Measurements from ENCODE around the gene SETD1B.

SETD1B gene

DNA sequence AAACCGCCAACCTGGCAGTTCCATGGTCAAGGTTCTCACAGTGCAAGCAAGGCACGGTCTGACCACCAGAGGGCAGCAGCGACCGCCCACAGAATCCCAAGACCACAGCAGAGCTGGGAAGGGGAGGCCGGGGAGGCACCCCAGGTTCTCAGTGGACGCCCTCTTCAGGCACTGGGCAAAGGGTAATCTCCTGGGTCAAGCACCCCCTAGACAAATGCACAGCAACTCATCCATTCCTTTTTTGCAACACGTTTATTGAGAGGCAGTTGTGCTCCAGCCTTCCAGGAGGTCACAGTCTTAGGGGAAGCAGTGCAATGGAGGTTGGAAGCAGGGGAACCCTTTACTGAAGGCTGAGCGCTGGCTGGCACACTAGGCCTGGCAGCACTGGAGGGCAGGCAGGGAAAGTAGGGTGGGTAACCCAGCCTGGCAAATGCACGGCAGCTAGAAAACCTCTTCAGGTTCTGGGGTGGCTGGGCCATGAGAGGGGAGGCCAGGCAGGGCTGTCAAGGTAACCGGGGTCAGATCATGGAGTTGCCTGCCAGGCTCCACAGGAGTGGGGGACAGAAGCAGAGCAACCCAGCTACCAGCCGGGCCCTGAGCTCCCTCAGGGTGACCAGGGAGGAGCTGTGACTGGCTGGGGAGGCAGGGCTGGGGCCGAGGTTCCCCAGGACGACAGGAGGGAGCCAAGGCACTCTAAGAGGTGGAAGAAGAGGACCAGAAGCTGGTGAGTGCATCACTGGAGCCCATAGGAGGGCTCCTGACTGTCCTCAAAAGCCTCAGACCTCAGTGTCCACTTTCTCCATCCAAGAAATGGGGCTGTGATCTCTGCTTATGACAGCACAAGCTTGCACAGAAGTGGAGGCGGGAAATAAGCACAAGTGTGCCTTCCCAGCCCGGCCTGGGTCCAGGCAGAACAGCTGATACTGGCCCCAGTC, 8.5 kb upstream of the SETD1B start:
- peak; percentile 80 for DNase-seq (ENCODE audit: low read depth)

DNA sequence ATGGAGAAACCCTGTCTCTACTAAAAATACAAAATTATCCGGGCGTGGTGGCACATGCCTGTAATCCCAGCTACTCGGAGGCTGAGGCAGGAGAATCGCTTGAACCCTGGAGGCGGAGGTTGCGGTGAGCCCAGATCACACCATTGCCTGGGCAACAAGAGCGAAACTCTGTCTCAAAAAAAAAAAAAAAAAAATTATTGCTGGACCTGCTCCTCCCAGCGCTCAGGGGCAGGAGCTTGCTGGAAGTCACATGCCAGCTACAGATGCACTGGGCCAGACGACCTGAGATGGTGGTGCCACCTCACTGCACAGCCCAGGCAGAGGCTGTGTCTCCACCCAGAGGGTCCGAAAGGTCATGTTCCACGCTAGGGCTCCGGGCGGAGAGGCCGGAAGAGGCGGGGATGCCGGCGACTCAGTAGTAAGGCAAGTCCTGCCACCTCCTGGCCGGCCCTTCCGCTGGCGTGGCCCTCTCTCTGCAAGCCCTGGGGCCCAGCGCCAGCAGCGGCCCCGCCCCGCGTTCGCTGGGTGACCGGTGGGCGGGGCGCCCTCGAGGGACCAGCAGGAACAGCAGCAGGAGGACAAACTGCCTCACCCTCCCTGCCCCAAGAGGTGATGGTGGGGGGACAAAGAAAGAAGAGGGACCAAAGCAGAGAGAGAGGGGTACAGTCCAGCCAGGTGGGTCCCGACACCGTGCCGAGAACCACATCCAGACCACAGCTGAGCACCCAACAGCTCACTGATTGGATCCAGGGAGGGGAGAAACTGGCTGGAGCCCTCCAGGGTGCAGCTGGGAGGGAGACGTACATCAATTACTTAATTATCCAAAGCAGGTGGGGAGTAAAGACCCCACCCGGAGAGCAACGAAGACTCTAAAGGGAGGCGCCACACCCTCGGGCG, 6.7 kb upstream of the SETD1B start:
- DNase-seq (ENCODE audit: low read depth), result peak; percentile 94

DNA sequence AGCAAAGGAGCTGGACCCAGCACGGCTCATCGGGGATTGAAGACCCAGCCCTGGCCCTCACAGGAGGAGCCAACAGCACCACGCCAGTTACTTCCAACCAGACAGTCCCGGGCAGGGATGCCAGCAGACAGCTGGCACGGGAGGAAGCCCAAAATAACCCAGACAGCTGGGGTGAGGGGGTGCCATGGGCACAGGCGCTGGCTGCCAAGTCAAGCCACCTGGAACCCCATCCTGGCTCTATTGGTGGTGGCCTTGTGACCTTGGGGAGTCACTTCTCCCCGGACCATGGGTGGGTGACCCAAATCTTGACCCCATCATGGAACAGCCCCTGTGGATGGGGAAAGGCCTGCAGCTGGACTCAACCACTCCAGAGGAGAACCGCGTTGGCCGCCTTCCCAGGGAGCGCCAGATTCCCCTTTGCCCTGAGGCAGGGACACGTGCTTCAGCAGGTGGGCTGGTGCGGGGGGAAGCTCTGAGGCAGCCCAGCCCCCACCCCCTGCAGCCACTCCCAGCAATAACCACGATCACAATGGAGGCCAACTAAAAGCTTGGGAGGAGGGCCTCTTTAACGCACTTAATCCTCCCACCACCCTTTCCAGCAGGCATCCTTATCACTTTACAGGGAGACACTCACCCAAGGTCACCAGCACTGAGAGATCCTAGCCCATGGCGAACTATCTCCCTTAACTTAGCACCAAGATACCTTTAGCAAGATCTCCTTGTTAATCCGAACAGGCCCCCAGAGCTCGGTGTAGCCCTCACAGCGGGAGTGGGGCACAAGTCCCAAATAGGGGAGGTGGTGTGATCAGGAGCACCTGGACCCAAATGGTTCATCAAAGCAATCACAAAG, 5.6 kb upstream of the SETD1B start:
- no peak for DNase-seq (ENCODE audit: low read depth)

DNA sequence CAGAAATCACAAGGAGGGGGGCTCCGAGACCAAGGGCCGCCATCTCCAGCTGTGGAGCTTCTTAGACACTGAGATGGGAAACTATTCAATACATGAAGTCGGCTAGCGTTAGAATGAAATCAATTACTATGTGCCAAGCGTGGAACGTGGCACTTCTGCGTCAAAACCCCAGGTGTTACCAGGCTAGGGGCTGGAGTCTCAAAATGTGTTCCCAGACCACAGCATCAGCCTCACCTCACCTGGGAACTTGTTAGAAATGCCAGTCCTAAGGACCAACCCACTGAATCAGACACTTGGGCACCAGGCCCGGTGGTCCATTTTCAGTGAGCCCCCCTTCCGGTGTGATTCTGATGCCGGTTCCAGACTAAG, 5.0 kb upstream of the SETD1B start:
- no peak for DNase-seq (ENCODE audit: low read depth)

DNA sequence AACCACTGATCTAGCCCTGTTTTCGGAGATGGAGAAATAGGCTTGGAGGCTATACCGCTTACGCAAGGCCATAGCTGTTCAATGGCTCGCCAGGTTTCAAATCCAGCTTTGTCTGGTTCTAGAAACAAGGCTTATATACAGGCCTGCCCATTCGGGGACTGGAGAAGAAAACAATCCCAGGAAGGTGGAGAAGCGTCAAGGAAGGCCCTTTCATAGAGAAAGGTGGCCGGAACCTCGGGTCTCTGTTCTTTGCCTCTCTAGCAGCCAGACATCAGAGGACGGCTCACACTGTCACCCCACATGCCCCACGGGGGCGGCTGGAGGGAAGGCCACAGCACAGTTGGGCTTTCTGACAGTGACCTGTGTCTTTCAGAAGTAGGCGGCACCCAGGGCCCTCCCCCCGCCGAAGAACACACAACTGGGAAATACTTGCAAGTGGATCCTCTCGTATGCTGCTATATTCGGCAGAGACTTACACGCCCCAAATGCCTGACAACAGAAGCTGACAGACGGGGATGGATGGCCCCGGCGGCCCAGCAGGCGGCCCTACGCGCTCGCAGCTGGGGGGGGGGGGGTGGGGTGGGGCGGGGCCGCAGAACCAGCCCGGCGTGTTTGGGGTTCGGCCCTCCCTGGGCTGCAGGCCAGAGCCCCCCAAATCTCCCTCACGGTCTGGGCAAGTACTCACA, 4.5 kb upstream of the SETD1B start:
- DNase-seq (ENCODE audit: low read depth), result peak; percentile 80

DNA sequence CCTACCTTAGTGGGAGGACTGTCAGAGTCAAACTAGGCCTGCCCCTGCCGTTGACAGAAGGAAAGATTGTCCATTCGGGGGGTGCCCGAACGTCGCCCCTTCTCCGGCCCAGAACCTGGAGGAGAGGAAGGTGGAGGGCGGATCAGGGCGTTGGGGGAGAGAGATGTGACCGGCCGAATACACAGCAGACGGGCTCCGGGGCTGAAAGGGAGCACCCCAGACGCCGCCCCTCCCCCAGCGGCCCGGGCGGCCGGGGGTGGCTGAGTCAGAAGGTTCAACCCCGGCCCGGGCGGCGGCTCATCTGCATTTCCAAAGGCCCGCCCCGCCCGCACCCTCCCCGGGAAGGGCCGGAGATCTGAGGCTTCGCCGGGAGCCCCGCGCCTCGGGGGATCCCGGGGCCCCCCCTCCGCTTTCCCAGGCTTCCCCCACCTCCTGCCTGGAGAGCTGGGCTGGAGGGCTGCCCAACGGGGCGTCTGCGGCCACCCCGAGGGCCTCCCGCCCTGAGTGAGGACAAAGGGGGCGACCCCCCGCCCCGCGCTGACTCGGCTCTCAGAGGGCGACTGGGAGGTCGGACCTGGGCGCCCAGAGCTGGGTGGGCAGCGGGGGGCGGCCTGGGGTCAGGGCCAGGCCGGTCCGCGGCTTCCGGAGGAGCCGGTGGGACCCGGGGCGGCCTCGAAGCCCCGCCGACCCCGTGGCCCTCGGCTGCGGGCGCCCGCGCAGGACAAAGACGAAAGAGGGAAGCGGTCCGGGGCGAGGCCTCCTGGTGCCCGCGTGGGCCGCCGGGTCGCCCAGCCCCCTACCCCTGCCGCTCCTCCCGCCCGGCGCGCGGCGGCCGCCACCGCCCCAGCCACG, 3.7 kb upstream of the SETD1B start:
- peak; percentile 91 for DNase-seq (ENCODE audit: low read depth)

DNA sequence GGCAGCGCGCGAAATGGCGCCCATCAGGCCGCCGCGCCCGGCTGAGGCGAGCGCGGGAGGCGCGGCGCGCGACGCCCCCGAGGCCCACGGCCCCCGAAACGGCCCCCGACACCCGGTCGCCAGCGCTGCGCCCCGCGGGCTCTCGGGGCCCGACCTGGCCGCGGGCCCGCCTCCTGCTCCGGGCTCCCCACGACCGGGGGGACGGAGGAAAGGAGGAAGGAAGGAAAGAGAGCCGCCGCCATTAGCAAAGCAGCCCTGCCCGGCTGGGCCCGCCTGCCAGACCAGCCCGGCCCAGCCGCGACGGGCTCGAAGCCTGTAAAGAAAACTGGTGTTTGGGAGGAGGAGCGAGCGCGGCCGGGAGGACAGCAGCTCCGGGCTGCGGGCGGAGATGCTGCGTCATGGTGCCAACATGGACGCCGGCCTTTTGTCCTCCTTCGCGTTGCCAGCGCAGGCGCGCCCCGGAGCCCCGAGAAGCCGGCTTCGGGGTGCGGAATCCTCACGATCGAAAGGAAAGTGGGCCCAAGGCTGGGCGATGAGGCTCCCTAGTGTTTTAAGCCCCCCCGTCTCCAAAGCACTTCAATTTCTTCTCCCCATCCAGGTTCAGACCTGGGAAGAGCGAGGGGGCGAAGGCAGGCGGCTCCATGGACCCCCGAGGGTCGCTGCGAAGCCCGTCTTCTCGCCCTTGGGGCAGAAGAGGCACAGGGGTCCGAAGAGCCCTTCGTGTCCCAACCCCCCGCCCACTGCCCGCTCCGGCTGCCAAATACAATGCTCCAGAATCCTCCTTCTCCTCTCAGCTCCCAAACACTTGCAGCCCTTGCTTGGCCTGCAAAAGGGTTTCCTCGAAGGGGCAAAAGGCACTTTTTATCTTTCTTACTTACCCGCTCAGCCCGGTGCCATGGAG, 2.9 kb upstream of the SETD1B start:
- peak; percentile 85 for DNase-seq (ENCODE audit: low read depth)

DNA sequence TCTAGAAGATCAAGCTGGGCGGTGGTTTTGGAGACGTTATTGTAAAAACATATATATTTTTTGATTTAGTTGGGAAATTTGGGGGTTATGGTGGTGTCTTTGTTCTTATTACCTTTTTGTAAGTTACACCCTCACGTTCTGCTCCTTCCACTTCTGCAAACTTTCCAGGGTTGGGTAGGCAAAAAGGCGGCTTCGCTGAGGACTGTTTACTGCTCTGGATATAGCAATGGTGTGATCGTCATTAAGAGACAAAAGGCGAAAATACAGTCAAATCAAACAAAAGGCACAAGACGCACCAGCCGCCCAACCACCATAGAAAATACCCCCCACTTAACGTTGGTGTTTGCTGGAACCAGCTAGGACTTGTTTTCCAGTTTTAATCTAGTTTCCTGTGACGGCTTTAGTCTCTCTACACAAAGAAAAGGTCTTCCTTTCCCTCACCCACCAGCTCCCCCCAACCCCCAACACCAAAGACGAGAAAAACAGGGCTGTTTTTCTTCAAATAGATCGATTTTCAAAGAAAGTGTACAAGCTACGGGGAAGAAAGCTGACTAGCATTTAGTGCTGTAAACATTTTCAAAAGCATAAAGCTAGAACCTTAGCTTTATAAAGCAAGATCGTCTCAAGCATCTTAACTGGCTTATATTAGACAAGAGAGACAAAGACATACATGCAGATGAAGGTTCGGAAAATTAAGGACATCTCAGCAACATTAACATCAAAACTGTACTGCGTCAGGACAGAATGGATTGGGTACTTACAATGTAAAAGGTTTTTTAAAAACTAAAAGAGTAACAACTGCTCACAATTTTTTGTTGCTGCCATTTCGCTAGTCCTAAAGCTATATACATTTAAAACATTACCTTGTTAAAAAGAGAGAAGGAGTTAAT, 2.0 kb upstream of the SETD1B start:
- no peak for DNase-seq (ENCODE audit: low read depth)

DNA sequence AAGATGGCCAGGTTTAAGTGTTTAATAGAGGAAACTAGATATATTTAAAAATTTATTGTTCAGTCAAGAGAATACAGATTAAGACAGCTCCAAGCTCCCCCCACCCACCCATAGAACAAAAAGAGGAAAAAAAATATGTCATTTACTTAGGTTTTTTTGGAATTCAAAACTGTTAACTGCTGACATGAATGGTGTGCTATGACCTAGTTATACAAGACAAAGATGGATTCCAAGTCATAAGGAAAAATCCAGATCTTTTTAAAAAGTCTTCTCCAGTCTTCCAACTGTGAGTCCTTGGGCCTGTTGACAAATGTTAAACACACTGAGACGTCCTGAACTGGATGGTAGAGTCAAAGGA, 1.3 kb upstream of the SETD1B start:
- no peak for DNase-seq (ENCODE audit: low read depth)

DNA sequence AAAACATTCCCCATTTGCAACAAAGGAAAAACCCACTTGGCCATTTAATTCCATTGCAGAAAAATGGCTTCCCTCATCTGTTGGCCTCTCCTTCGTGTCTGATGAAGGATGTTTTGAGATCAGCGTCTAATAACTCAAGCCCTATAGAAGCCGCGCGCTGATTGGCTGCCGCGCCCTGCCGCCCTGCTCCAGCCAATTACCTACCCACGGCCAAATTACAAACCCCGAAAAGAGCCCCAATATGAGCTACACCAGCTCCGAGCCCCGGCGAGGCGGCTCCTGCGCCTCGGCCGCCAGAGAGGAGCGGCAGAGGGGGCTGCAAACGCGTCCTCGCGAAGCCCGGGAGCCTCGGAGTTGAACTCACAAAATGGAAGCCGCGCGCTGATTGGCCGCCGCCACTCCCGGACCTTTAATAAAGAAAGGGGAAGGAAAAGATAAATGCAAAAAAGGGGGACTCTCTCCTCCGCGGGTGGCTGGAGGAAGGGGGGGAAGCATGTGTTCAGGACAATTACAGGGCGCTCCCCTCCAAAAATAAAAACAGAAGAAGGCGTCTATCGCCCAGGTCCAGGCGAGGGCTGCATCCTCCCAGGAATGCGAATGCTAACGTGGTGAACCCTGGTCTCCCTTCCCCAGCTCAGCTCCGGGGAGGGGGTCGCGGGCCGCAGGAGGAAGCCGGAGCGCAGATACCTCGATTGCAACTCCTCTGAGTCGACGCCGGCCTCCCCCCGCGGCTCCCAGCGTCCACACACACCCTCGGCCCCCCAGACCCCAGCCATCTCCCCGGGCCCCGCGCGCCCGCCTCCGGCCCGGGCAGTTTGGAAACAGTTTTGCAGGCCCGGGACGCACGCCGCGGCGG, 738 bp upstream of the SETD1B start:
- peak; percentile 96 for DNase-seq (ENCODE audit: low read depth)

DNA sequence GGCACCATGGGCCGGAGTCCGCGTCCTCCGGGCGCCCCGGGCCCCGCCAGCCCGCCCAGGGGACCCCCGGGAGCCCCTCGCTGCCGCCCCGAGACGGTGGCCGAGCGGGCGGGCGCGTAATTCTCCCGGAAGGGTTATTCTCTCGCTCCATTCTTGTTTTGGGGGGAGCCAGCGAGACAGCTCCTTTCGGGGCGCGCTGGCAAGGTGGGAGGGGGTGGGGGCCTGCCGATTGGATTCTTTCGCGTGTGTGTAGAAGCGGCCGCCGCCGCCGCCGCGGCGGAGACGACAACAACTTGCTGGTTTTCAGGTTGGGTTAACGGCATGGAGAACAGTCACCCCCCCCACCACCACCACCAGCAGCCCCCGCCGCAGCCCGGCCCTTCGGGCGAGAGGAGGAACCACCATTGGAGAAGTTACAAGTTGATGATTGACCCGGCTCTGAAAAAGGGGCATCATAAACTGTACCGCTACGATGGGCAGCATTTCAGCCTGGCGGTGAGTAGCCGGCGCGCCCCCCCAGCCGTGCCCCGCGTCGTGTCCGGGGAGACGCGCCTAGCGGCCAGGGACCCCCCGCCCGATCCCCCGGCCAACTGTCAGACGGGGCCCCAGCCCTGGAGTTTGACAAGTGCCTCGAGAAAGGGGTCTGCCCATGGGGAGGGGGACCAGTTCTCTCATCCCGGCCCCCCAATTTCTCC, 755 bp downstream of the SETD1B start:
- DNase-seq (ENCODE audit: low read depth), result peak; percentile 48

DNA sequence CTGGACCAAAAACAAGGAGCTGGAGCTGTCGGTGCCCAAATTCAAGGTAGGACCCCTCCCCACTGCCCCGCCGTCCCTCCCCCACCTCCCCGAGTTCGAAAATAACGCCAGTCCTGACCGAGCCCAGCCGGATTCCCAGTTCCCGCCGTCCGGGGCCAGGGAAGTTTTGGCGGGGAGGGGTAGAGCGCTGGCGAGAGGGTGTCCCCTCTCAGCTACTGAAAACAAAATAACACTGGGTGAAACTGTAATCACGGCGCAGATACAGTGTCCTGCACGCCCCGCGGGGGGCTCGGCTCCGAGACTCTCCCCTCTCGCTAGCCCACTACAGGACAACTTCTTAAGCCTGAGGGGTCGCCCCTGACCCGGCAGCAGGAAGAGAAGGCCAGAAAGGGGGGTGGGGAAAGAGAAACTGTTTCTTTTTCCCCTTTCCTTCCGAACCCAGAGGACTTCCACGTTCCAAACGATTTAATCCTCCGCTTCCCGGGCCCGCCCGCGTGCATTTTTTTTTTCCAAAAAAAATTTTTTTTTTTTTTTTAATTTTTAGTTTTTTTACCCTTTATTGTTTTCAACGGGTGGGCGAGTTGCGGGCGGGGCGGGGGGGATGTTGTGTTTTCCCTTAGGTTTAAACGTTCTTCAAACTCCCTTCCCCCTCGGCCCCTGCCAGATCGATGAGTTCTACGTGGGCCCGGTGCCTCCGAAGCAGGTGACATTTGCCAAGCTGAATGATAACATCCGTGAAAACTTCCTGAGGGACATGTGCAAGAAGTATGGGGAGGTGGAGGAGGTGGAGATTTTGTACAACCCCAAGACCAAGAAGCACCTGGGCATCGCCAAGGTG, 1.6 kb downstream of the SETD1B start:
- peak; percentile 61 for DNase-seq (ENCODE audit: low read depth)

DNA sequence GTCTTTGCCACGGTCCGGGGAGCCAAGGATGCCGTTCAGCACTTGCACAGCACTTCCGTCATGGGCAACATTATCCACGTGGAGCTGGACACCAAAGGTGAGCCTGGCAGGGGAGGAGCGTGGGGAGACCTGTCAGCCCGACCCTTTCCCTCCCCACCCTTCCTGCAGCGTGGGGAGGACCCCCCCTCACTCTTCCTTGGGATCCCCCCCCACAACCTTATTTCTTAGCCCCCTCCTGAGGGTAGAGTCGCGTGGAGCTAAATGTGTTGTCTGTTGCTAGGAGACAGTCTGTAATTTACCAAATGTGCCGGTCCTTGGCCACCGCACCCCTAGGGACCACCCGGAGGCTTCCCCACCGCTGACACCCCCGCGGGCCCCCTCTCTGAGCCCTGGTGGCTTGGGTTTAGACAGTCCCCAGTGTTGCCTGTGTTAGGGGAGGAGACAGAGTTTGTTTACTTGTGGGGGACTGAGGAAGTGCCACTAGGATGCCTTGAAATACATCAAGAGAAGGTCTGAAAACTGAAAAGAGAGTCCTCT, 2.3 kb downstream of the SETD1B start:
- DNase-seq (ENCODE audit: low read depth), result no peak

DNA sequence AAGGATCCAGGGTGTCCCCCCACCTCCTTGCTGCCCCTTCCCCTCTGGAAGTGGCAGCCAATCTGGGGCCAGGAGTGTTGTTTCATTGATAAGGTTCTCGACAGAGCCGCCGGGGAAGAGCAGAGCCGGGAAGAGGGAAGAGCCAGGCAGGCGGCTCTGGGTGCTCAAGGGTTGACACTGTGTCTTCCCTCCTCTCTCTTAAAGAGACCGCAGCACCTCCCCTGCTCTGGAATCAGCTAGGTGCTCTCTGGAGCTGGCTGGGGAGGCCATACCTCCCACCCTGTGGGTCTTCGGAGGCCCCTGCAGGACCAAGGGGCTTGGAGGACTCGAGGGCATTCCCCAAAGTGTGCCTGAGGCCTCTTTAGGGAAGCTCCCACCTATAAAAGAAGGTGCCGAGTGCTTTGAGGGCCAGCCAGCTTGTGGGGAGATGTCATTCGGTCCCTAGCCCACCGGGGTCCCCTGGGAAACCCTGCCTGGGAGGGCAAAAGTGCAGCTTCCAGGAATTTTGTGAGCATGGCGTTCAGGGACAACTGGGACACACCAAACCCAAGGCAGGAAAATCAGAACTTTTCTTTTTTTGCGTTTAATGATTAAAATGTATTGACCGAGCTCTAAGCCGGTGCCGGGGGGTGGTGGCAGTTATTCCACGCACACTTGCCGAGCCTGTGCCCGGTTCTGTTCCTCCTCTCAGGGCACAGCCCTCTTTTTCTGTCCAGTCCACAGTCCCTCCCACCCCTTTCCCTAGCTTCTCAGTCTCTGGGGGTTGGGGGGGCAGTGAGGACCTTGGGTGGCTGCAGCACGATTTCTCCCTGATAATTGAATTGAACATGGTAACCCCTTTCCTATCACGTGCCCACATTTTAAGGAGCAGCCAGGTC, 3.0 kb downstream of the SETD1B start:
- no peak for DNase-seq (ENCODE audit: low read depth)
